HT1080 (cell line): ENCODE data around the gene WFS1. TPM values are rescaled to one million over a fixed set of nuclear protein-coding genes. Genes with fewer than 3 reads are reported as not detected.

Experiments
- DNase-seq: peaks from one replicate; pipeline ENCODE4 v3.0.0-alpha.2; 2015; ENCODE audit warnings: low read depth
- total RNA-seq: library from RNA; depleted of rRNA; stranded (reverse); fragments of >200 nt; shearing (Covaris generic); gene quantifications from 2 replicates; pipeline ENCODE4 v1.2.3, GENCODE V29; 2014

Gene WFS1
- total RNA-seq, 1 experiment from 2014 or later: 14.8 TPM

DNA sequence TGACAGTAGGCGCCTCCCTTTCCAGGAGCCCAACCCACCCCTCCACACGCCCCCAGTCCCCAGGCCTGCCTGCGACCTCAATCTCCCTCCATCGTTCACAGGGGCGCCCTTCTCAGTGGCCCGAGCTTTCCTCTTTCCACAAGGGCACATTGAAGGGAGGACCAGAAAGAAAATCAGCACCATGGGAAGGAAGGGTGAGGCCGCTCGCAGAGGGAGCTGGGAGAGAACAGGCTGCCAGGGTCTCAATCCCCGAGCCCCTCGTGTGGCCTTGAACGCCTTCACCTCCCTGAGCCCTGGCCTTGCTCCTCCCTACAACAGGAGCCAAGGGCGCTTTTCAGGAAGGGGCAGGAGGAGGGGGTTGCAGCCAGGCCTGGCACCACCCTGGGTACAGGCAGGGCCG lies 66.5 kb downstream of the WFS1 start:
- DNase-seq: no peak

DNA sequence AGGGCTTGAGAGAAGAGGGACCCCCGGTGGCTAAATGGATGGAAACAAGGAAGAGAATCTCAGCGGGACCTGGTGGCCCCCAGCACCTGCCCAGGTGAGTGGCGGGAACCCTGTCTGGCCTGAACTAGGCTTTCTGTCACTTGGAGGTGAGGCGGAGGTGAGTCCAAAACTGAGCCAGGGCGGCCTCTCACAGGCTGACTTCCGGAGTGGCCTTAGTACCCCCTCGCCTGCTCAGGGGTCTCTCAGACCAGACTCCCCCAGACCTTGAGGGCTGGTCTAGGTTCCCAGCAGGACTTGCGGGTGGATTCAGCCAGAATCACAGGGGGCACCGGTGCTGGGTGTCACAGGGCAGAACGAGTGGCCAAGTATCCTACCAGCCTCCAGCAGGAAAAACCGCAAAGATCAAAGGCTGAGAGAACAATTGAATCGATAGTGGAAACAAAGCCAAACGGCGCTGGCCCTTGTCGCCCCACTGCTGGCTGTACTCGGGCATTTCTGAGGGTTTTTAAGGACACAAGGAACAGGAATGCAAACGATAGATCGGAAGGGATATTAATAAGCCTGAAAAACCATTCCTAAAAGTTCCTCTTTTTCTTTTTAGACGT lies 67.8 kb downstream of the WFS1 start:
- DNase-seq: no peak

DNA sequence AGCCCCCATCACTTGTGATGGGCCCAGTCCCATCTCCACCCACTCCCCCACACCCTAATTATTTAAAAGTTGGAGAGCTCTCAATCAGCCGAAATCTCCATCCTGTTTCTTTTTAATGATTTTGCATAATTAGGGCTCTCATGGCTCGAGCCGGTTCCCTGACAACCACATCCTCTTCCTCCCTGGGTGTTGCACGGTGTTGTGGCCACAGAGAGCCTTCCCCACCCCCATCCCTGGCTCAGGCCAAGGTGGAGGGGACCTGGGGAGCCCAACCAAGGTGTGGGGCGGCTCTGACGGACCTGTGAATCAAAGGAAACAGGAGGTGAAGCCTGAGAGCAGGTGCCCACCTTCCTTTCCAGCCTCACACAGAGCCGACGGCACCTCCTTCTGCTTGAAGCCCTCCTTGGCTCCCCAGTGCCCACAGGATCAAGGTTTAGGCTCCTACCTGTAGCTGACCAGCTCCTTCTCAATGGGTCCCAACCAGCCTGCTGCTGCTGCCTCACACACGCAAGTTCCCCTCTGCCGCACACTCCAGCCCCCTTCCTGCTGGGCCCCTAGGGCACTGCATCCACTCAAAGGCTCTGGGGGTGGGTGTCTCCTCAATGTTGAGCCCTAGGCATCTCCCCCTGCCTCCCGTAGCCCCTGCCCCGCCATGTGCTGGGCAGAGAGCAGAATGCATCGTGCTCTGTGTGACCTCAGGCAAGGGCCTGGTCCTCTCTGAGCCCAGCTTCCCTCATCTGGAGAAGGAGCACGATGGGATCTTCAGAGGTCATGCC lies 68.7 kb downstream of the WFS1 start:
- no peak for DNase-seq

DNA sequence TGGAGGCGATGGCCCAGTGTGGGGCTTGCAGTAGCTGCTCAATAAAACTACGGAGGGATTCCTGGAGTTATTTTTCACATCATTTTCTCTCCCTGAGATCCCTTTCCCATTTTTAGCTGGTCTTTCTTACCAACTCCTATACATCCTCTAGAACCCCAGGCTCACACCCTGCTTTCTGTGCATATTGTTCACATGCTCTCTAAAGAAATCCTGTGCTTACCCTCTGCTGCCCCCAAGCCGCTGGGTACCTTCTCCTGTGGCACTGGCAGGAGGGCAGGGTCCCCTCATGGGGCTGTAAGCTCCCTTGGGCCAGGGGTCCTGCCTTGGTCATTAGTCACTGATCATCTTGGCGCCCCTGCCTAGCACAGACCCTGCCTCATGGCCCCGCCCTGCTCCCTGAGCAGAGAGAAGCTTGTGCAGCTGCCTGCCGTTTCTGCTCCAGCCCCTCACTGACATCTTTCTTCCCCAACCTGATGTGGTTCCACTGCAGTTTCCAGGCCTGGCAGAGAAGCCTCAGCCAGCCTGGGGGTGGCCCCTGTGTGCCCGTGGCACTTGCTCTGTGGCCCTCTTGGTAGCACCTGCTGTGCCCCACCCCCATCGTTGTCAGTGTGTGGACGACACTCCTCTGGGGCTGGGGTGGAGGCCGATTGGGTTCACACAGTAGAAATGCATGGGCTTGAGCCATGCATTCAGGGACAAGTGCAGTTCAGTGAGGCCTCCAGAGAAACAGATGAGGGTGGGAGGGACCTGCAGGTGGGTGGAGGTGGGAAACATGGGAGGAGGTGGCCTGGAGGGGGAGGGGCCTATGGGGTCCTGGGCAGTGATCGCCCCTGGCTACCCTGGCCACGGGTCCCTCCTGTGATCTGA lies 69.5 kb downstream of the WFS1 start:
- DNase-seq: no peak

DNA sequence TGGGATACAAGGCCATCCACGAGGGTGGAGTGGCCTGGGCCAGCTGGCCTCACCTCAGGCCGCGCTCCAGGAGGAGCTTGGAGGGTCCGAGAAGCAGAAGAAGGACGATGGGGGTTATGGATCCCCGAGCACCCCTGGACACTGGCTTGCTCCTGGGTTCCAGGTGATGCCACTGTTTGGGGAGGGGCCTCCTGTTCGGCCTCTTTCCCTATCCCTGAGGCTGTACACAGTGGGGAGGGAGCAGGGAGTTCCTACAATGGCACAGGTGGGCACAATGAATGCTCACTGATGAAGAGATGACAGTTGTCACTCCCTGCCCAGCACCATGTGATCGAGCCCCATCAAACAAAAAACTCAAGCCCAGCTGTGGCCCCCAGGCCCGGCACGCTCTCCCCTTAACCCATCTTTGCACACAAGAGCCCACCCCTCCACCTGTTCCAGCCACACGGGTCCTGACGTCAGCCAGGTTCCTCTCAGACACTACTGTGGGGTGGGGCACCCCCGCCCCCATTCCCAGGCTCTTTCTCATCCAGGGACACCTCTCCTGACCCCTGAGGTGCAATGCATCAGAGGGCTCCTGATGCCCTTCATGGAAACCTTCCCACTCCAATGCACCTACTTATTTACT lies 70.3 kb downstream of the WFS1 start:
- no peak for DNase-seq

DNA sequence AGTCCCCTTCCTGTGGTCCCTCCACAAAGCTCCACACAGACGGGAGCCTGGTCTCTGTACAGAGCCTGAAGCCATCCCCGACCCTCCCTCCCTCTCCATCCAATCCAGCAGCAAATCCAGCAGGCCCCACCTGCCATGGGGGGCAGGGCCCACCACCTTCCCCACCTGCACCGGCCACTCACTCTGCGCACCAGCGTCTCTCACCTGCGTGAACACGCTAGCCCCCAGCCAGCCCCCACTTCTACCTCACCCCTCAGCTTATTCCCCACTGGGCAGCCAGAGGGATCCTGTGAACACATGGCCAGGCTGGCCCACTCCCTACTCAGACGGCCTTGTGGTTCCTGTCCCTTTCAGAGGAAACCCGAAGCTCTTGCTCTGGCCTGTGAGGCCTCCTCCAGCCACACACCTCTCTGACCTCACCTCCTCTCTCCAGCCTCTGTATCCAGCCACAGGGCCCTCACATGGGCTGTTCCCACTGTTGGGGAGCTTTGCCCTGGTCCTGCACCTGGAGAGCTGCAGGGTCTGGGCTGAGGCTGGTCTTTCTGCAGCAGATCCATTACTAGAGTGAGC lies 70.9 kb downstream of the WFS1 start:
- DNase-seq: no peak

DNA sequence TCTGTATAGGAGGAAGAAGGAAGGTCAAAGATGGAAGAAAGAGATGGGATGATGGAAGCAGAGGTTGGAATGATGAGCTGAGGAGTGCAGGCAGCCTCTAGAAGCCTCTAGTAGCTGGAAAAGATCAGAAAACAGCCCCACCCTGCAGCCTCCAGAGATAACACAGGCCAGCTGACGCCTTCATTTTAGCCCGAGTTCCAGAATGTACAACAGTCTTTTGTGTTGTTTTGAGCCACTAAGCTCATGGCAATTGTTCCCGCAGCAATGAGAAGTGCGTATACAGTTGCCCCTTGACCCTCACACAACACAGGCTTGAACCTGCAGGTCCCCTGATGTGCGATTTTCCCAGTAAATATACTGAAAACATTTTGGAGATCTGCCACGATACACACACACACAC lies 72.0 kb downstream of the WFS1 start:
- DNase-seq: no peak

DNA sequence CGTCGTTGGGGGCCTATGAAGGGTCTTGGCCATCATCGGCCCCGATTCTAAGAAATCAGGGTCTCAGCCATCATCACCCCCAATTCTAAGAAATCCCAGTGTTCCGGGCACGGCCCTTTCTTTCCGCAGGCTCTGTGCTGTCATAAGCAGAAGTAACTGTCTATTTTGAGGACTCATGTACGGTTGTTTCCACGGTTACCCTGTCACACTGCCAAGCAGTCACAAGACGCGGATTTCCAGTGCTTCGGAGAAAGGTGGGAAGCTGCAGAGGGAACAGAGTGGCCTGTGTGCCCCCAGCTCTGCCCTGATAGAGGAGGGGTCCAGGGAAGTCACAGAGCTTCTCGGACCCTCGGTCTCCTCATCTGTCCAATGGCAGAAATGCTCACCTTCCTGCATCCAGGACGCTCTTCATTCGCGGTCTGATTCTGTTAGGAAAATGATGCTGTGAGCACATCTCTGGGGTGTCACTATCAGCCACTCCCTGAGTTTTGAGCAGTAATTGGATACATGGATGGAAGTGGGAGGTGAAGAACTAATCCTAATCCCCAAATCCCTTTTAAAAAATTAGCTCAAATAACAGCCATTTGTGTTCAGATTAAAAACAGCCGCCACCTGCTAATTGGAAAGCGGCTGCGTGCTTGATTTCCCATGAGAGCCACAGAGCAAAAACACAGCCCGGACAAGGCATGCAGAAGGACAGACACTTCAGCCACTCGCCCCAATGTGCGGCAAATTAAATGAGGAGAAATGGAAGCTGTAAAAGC lies 73.1 kb downstream of the WFS1 start:
- no peak for DNase-seq

DNA sequence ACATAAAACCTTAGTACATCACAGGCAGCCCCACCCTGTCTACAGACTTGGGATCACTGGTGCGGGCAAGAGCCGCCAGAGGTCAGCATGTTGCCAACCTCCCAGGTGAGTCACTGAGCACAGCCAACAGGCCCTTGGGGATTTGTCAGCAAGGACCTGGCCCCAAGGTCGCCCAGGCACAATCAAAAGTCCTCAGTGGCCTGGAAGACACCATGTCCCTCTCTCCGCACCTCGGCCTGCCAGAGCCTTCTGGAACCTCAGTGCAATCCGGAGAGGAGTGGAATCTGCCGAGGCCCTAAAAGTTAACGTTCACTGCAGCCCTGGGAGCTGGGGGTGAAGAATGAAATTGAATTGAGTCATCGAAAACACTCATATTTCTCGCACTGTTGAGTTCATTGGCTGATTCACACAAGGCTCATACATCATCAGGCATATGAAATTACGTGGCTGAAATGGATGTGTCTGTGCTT lies 74.3 kb downstream of the WFS1 start:
- DNase-seq: peak; percentile 91

DNA sequence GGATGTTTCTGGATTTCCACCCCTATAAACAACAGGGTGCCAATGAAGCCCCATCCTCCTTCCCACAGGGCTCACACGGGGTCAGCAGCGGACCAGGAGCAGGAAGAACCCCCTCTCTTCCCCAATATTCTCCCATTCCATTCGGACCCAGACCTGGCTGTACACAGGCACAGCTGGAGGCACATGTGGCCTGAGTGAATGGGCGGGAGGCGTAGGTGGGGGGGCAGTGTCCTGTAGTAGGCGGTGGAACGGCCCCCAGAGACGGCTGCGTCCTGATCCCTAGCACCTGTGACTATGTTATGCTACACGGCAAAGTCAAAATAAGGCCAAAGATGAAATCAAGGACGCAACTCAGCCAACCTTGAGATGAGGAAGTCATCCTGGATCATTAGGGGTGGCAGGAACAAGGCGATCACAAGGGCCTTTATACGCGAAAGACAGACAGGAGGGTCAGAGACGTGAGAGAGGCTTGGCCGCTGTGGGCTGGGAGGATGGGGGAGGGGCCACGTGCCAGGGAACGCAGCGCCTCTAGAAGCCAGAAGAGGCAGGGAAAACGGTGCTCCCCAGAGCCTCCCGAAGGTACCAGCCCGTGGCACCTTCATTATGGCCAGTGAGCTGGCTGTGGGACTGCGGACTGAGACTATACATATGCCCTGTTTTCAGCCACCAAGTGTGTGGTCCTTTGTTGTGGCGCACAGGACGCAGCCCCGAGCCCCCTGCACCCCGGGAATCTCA lies 75.6 kb downstream of the WFS1 start:
- DNase-seq: no peak

DNA sequence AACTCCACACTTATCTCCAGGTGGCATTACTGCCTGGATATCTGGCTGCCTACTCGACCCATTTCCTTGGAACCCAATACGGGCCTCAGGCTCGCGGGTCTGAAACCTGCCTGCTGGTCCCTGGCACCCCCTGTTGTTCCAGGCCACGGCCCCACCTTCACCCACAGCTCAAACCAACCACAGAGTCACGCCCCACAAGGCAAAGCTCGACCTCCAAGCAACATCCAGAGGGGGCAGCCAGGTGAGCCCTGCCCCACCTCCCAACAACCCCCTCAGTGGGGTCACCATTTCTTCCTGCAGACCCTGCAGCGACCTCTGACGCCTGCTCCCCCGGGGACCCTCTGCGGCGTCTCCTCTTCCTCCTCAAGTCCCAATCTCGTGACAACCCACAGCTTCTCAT lies 76.2 kb downstream of the WFS1 start:
- DNase-seq: no peak

DNA sequence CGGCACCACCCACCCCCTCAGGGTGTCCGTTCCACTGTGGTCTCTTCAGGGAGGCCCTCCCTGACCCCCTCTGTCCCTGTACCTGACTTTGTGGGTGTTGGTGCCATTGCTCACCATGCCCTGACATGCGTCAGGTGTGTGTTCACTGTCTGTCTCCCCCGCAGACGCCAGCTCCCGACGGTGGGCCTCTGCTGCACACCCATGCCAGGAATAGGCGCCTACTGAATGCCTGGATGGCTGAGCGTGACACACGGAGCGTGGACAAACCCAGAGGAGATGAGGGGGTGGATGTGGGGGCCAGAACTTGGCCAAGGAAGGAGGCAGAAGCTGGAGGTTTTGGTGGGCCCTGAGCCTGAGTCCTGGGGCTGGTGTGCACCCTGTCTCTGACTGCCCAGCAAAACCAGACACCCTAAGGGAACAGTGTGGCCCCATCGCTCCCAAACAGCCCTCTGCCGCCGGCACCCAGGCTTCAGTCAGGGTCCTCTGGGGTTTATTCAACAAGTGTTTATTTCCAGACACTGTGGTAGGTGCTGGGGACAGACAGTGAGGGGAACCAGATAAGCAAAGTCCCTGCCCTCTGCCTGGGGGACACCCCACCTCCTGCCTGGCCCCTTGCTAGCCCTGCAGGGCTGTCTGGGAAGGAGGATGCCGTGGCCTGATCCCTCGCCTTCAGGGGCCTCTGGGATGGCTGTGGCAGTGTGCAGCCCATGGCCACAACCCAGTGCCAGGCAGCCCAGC lies 76.9 kb downstream of the WFS1 start:
- DNase-seq: no peak

DNA sequence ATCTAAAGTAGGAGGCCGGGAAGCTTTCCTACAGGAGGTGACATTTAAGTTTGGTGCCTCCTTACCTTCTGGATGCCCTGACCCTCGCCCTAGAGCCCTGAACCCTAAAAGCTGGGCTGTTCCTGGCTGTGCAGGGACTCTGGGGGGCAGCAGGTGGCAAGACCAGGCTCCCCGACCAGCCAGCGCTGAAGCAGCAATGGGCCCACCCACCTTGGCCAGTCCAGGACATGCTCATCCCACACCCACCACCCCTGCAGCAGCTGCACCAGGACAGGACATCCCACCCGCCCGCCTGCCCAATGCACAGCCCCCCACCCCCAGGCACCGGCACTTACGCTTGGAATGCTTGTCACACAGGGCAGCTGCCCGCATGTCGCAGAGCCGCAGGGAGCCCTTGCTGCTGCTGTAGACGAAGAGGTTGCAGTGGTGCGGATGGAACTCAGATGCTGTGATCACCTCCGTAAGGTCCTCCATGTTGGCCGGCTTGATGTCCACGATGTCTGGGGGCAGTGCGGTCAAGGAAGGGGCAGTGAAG lies 77.9 kb downstream of the WFS1 start:
- DNase-seq: no peak

DNA sequence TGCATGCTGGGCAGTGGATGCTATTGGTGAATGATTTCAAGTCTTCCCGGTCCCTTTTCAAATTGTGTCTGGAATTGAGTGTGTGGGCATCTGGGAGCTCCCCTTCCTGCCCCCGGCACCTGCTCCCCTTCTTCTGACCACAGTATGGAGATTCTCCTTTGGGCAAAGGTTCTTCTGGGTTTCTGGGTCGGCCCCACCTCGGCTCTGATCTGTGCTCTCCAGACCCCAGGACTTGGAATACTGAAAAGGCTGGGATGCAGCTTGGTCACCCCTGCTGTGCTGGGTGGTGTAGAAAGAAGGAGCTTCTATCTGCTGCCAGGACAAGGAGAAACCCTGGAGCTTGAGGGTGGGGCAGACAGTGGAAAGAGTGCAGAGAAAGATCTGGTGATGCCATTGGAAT lies 78.8 kb downstream of the WFS1 start:
- DNase-seq: no peak

DNA sequence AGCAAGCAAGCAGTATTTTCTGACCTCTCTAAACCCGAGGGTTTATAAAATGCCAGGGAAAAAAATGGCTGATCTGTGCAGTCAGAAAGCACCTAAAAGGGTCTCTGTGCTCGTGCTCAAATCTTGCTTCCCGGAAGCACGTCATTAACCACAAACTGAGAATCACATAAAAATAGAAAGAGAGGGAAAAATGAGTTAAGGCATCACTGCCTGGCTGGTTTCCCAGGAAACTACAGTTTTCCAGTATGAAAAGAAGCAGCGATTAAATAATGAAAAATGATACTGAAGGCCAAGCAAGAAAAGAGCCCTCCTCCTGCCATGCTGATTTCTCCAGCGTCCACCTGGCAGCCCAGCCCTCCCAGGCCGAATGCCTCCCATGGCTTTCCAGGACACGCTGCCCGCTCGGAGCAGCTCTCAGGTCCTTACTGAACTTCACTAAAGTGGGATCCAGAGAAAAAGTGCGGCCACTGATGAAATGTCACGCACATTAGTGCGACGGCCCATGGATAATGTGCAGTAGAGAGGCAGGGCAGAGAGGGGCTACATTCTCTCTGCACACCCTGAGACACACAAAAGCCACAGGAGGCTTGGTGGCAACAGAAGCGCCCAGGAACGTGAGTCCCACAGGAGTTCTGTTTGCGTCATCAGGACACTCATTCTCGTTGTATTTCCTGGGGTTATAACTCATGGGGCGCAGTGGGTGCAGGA lies 80.4 kb downstream of the WFS1 start:
- DNase-seq: peak; percentile 80

DNA sequence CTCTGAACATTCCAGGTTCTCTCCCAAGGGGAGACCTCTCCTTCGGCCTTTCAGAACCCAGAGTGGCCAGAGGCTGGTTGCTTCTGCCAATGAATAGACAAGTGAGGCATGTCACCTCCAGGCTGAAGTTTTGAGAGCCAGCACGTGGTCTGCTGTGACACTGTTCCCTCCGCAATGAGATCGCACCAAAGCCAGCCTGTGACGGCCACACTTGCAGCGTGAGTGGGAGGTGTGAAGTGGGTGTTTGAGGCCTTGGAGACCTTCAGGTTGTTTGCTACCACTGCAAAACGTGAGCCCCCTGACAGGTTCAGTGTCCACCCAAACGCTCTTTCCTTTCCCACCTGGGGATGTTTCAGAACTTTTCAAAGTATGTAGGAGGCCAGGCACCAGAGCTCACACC lies 81.0 kb downstream of the WFS1 start:
- no peak for DNase-seq

DNA sequence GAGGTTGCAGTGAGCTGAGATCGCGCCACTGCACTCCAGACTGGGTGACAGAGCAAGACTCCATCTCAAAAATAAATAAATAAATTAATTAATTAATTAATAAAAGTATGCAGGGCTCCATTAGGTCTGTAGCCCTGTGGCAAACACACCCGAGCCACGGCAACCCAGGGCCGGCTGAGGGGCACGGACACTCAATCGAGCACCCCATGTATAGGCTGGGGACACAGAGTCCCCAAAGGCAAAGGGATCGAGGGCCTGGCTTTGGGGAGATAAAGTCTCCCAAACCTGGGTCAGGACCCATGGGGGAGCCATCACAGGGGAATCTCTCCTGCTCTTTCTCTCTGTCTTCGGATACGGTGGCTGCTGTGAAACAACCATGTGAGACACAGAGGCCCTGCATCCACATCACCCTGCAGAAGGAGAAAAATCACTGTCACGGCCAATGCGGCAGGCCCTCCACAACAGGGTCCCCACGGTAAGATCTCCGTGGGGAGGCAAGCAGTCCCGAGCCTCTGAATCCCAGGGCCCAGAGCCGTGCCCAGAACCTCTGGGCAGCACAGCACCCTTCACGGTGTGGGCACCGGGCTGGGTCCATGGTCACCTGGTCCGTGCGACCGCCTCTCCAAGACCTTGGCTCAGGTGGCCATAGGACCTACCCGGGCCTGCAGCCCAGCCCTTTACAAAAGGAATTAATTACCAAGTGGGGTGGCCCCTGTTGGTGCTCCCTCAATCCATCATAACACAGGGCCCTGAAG lies 81.8 kb downstream of the WFS1 start:
- DNase-seq: no peak
